K562 (cell line): ENCODE data around the gene GPATCH3. TPM values are rescaled to one million over a fixed set of nuclear protein-coding genes. Genes with fewer than 3 reads are reported as not detected.

ENCODE experiments used
- CBFA2T3 ChIP-seq: fragments of 450-650 bp; IDR thresholded peaks from 2 replicates; pipeline ENCODE4 v1.6.1; 2017
- CREM ChIP-seq: IDR thresholded peaks from 2 replicates; pipeline ENCODE4 v1.6.1; 2014; ENCODE audit warnings: antibody characterized with exemption, low read depth
- FOXJ2 ChIP-seq: fragments of 200-800 bp; sonication (Bioruptor generic); IDR thresholded peaks from 2 replicates; pipeline ENCODE4 v1.6.1; 2016; ENCODE audit warnings: missing genetic modification characterization, missing compliant biosample characterization
- KLF1 ChIP-seq: fragments of 450-650 bp; IDR thresholded peaks from 2 replicates; pipeline ENCODE4 v1.6.1; 2016; ENCODE audit warnings: missing genetic modification characterization, missing compliant biosample characterization
- NEUROD1 ChIP-seq: fragments of 150-350 bp; IDR thresholded peaks from 2 replicates; pipeline ENCODE4 v1.6.1; 2014; ENCODE audit warnings: borderline replicate concordance, low read length, low read depth; ENCODE audit not compliant: partially characterized antibody
- RBFOX2 ChIP-seq: fragments of 200-400 bp; formaldehyde crosslinking; IDR thresholded peaks from 2 replicates; pipeline ENCODE4 v1.6.1; 2017; ENCODE audit warnings: low read depth, mild to moderate bottlenecking, low read length, moderate library complexity
- SIX5 ChIP-seq, 2 experiments: IDR thresholded peaks; 2 replicates each; pipeline ENCODE4 v1.6.1; 2011; ENCODE audit warnings: low read length in 2 of 2, borderline replicate concordance in 1 of 2, low read depth in 1 of 2, mild to moderate bottlenecking in 1 of 2, moderate library complexity in 1 of 2; ENCODE audit not compliant: insufficient read depth in 1 of 2
- ZNF133 ChIP-seq: fragments of 250-450 bp; sonication (Bioruptor Pico); IDR thresholded peaks from 2 replicates; pipeline ENCODE4 v1.4.0; 2020; ENCODE audit warnings: mild to moderate bottlenecking
- ZNF134 ChIP-seq: fragments of 250-450 bp; sonication (Bioruptor Pico); conservative IDR thresholded peaks from 2 replicates; pipeline ENCODE4 v1.4.0; 2020
- ZNF76 ChIP-seq: fragments of 250-450 bp; sonication (Bioruptor Pico); IDR thresholded peaks from 2 replicates; pipeline ENCODE4 v1.4.0; 2020; ENCODE audit warnings: mild to moderate bottlenecking, moderate library complexity, borderline replicate concordance
- polyA plus RNA-seq, 8 experiments: library from polyadenylated mRNA; depleted of rRNA in 4 of 8; stranded (reverse) in 5 of 8; unstranded in 3 of 8; fragments of >200 nt; fragmentation: Nextera tagmentation in 2 of 8; fragmentation: Illumina TruSeq in 1 of 8; extraction: Ambion mirVana in 2 of 8; extraction: Trizol in 1 of 8; gene quantifications; 2 replicates each; pipeline versions ENCODE4 v1.2.1 to v1.2.3, GENCODE V29; 2011 to 2014; ENCODE audit warnings: inconsistent platforms in 1 of 8, missing spikeins in 1 of 8
- total RNA-seq, 7 experiments: library from RNA; depleted of rRNA in 6 of 7; stranded (reverse); fragments of >200 nt in 6 of 7; fragmentation: Illumina TruSeq in 2 of 7; extraction: Trizol in 2 of 7; gene quantifications; 2 replicates each; pipeline versions ENCODE4 v1.2.1 to v1.2.3, GENCODE V29; 2011 to 2021; ENCODE audit warnings: low replicate concordance in 1 of 7
- TF ChIP-seq, protein P1 (sequence below): IDR thresholded peaks from 2 replicates; pipeline ENCODE4 v1.6.1; 2012; ENCODE audit warnings: low read depth, low read length, improper control_type of control experiment, borderline replicate concordance
- TF ChIP-seq, protein P2 (sequence below): fragments of 250-450 bp; sonication (Bioruptor Pico); IDR thresholded peaks from 2 replicates; pipeline ENCODE4 v1.5.0; 2021
- TF ChIP-seq, protein P3 (sequence below): fragments of 250-450 bp; sonication (Bioruptor Pico); IDR thresholded peaks from 2 replicates; pipeline ENCODE4 v1.8.0; 2022; ENCODE audit warnings: inconsistent platforms, mild to moderate bottlenecking, moderate library complexity, borderline replicate concordance
- TF ChIP-seq, protein P4 (sequence below): IDR thresholded peaks from 3 replicates; pipeline ENCODE4 v1.6.1; 2011; ENCODE audit warnings: borderline replicate concordance, mild to moderate bottlenecking, moderate library complexity; ENCODE audit not compliant: insufficient read length; ENCODE audit errors: extremely low read depth
- TF ChIP-seq, protein P5 (sequence below): IDR thresholded peaks from 3 replicates; pipeline ENCODE4 v1.6.1; 2011; ENCODE audit warnings: borderline replicate concordance, mild to moderate bottlenecking; ENCODE audit not compliant: insufficient read length, insufficient read depth
- TF ChIP-seq, protein P6 (sequence below): fragments of 450-650 bp; IDR thresholded peaks from 2 replicates; pipeline ENCODE4 v1.6.1; 2017; ENCODE audit warnings: mild to moderate bottlenecking, moderate library complexity

The GPATCH3 gene
- total and polyA plus RNA-seq, 9 of the 15 experiments (the other 6 are each of a cell fraction or from before 2014, with no cell fraction given): 1.6 to 23.0 (median 13.3) TPM

DNA sequence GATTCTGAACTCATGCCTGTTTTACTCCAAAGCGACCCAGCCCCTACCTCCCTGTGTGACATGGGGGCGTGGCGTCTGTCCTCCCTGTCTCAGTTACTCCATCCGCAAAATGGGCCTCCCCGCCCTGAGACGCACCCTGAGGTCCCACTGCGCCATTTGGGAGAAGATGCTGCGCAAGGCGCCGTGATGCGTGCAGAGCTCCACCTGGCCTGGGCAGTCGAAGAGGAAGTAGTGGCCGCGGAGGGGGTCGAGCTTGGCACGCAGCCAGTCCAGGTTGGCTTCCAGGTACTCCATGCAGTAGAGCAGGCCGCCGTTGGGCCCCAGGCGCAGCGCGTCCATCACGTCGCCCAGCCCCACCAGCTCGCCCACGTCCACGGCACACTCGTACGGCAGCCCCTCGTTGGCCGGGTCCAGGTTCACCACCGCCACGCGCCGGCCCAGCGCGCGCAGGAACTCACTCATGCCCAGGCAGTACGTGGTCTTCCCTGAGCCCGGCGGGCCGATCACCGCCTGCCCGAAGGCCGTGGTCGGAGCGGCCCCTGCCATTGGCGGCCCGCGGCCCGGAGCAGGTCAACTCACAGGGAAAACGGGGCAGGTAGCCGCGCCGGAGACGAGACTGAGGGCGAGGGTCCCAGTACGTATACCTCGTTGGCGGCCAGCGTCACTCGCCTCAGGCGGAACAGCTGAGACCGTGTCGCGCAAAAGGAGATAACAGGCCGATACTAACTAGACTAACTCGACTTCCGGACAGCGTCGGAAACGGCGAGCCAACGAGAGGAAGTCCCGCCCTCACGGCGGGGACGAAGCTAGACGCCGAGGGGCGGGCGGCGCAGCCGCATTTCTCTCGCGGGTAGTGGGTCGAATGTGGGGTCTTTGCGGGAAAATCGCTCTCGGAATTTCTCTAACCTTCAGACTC is 10.5 kb downstream of the GPATCH3 start, which contains the start of gene GPN2 (continued):
- TF ChIP-seq, protein P1, sequence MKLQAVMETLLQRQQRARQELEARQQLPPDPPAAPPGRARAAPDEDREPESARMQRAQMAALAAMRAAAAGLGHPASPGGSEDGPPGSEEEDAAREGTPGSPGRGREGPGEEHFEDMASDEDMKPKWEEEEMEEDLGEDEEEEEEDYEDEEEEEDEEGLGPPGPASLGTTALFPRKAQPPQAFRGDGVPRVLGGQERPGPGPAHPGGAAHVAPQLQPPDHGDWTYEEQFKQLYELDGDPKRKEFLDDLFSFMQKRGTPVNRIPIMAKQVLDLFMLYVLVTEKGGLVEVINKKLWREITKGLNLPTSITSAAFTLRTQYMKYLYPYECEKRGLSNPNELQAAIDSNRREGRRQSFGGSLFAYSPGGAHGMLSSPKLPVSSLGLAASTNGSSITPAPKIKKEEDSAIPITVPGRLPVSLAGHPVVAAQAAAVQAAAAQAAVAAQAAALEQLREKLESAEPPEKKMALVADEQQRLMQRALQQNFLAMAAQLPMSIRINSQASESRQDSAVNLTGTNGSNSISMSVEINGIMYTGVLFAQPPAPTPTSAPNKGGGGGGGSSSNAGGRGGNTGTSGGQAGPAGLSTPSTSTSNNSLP: no peak
- TF ChIP-seq NEUROD1: peak; percentile 59
- TF ChIP-seq, protein P2, sequence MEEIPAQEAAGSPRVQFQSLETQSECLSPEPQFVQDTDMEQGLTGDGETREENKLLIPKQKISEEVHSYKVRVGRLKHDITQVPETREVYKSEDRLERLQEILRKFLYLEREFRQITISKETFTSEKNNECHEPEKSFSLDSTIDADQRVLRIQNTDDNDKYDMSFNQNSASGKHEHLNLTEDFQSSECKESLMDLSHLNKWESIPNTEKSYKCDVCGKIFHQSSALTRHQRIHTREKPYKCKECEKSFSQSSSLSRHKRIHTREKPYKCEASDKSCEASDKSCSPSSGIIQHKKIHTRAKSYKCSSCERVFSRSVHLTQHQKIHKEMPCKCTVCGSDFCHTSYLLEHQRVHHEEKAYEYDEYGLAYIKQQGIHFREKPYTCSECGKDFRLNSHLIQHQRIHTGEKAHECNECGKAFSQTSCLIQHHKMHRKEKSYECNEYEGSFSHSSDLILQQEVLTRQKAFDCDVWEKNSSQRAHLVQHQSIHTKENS (CRISPR knock-in tag): no peak
- TF ChIP-seq ZNF134 (CRISPR knock-in tag): no peak
- peak; percentile 66; the same call in 1 of the 2 replicates for TF ChIP-seq FOXJ2 (tag)
- TF ChIP-seq, protein P3, sequence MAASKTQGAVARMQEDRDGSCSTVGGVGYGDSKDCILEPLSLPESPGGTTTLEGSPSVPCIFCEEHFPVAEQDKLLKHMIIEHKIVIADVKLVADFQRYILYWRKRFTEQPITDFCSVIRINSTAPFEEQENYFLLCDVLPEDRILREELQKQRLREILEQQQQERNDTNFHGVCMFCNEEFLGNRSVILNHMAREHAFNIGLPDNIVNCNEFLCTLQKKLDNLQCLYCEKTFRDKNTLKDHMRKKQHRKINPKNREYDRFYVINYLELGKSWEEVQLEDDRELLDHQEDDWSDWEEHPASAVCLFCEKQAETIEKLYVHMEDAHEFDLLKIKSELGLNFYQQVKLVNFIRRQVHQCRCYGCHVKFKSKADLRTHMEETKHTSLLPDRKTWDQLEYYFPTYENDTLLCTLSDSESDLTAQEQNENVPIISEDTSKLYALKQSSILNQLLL (CRISPR knock-in tag): no peak
- TF ChIP-seq, protein P4, sequence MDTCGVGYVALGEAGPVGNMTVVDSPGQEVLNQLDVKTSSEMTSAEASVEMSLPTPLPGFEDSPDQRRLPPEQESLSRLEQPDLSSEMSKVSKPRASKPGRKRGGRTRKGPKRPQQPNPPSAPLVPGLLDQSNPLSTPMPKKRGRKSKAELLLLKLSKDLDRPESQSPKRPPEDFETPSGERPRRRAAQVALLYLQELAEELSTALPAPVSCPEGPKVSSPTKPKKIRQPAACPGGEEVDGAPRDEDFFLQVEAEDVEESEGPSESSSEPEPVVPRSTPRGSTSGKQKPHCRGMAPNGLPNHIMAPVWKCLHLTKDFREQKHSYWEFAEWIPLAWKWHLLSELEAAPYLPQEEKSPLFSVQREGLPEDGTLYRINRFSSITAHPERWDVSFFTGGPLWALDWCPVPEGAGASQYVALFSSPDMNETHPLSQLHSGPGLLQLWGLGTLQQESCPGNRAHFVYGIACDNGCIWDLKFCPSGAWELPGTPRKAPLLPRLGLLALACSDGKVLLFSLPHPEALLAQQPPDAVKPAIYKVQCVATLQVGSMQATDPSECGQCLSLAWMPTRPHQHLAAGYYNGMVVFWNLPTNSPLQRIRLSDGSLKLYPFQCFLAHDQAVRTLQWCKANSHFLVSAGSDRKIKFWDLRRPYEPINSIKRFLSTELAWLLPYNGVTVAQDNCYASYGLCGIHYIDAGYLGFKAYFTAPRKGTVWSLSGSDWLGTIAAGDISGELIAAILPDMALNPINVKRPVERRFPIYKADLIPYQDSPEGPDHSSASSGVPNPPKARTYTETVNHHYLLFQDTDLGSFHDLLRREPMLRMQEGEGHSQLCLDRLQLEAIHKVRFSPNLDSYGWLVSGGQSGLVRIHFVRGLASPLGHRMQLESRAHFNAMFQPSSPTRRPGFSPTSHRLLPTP: no peak
- TF ChIP-seq, protein P5, sequence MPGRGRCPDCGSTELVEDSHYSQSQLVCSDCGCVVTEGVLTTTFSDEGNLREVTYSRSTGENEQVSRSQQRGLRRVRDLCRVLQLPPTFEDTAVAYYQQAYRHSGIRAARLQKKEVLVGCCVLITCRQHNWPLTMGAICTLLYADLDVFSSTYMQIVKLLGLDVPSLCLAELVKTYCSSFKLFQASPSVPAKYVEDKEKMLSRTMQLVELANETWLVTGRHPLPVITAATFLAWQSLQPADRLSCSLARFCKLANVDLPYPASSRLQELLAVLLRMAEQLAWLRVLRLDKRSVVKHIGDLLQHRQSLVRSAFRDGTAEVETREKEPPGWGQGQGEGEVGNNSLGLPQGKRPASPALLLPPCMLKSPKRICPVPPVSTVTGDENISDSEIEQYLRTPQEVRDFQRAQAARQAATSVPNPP: no peak
- TF ChIP-seq KLF1 (tag): no peak; the same call in 1 of the 2 replicates
- TF ChIP-seq ZNF133: no peak
- TF ChIP-seq SIX5 (IDR thresholded peaks at IDR 0.05; ENCODE audit: borderline replicate concordance in 1 of 2, insufficient read depth in 1 of 2, low read depth in 1 of 2, low read length in 2 of 2): no peak
- TF ChIP-seq RBFOX2: peak; percentile 97
- TF ChIP-seq, protein P6, sequence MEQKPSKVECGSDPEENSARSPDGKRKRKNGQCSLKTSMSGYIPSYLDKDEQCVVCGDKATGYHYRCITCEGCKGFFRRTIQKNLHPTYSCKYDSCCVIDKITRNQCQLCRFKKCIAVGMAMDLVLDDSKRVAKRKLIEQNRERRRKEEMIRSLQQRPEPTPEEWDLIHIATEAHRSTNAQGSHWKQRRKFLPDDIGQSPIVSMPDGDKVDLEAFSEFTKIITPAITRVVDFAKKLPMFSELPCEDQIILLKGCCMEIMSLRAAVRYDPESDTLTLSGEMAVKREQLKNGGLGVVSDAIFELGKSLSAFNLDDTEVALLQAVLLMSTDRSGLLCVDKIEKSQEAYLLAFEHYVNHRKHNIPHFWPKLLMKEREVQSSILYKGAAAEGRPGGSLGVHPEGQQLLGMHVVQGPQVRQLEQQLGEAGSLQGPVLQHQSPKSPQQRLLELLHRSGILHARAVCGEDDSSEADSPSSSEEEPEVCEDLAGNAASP: no peak
- TF ChIP-seq CREM: peak; percentile 92
- TF ChIP-seq ZNF76 (CRISPR knock-in tag): no peak
- TF ChIP-seq CBFA2T3: peak; percentile 23
